KOPT-K1 (cell line): ENCODE data around the gene GSG1.
"Not testable (repeated sequence)": the region's sequence is repeated elsewhere in the genome, so short reads cannot be mapped to it uniquely, and the experiment has no call there.

Source experiments
- H3K27ac ChIP-seq: fragments of 200-600 bp; sonication (generic); 2 replicates; pipeline ENCODE4 v1.5.1; 2016; ENCODE audit warnings: antibody characterized with exemption, mild to moderate bottlenecking, low read depth, low read length; ENCODE audit not compliant: poor library complexity, severe bottlenecking
- H3K36me3 ChIP-seq: fragments of 200-600 bp; sonication (generic); 2 replicates; pipeline ENCODE4 v1.5.1; 2017; ENCODE audit warnings: antibody characterized with exemption, mild to moderate bottlenecking, low read length, moderate library complexity; ENCODE audit not compliant: insufficient read depth
- H3K9me3 ChIP-seq: fragments of 200-600 bp; sonication (generic); 2 replicates; pipeline ENCODE4 v1.5.1; 2017; ENCODE audit warnings: antibody characterized with exemption, low read length, mild to moderate bottlenecking; ENCODE audit not compliant: insufficient read depth, poor library complexity, severe bottlenecking

The GSG1 gene

DNA sequence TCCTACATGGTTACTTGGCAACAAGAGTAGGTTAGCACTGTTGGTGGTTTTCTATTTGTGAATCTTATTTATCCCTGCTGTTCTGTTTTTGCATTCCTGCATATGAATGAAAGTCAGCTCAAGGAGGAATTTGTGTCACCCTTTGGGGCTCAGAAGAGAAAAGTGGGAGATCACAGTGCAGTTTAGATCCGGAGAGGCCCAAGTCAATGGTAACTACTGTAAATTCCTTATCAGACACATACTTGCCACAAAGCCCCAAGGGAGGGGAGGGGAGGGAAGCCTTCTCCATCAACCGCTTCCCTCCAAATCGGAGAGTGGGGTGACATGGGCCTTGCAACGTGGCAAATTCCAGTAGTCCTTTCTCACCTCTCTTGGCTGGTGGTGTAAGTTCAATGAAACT lies 15.0 kb downstream of the GSG1 start:
- Histone ChIP-seq H3K36me3 (no peaks in the 10 kb centered on the region), H3K27ac (no peak overlapping the region), H3K9me3 (no peaks in the 10 kb centered on the region)

GRCh38 chr12:13087766-13088165 lies 15.7 kb downstream of the GSG1 start:
- no peaks in the 10 kb centered on the region for H3K36me3 ChIP-seq
- no peaks in the 10 kb centered on the region for H3K9me3 ChIP-seq
- no peak overlapping the region for H3K27ac ChIP-seq

DNA sequence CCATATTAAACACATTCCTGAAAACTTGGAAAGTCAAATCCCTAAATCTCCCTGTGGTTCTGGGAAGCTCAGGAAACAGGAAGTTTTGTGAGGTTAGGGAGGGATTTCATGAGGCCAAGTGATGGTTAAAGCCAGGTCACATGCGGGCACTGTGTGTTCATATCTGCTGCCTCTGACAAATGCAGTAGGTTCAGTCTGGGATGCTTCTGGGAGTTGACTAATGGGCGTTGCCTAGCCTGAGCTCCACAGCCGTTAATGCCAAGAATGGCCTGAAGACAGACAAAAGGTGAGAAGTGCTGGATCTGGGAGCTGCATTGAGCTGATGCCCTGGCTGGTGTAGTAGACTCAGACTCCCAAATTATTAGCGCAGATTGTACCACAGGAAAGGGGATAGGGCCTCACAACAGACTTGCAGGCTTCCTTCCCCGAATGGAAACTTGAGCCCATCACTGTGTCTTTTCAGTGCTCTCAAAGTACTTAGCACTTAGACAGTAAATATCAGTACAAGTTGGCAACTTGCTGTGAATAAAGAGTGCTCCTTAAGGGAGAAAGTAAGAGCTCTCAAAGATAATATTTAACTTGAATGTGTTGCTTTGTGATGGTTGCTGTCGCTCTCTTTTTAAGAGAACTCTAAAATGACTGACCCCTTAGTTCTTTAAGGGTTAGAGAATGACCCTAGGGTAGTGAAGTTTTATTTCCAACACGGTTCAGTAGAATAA lies 17.3 kb downstream of the GSG1 start:
- H3K27ac ChIP-seq, result no peak overlapping the region
- no peaks in the 10 kb centered on the region for H3K36me3 ChIP-seq
- H3K9me3 ChIP-seq, result no peaks in the 10 kb centered on the region

DNA sequence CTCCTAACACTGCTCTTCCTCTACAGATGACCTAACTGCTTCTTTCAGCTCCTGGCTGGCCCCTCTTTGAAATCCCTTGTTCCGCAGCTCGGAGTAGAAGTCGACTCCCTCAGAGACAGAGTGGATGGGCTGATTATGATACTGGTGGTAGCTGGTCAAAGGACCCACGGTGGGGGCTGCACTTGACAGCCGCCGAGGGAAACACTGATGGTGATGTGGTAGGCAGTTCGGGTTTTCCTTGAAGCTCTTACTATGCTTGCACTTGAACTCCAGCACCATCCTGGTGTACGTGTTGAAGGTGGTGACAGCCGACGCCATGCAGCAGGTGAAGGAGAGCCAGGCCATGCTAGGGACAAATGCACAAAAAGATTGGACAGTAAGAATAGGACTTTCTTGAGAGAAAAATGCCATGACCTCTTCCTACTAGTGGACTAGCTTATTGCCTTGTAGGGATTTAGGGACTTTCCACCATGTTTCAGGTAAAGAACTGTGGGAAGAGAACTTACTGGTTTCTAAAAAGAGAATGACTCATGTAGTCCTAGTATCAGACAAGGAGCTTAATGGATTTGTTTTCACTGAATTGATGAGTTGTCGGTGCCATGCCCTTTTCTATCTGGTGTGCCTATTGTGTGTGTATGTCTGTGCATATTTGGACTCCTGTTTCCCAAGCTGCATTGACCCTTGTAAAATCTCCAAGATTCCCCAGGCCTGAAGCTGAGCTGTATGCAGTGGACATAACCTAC lies 18.4 kb downstream of the GSG1 start:
- Histone ChIP-seq H3K27ac (no peak overlapping the region), H3K9me3 (no peaks in the 10 kb centered on the region), H3K36me3 (no peaks in the 10 kb centered on the region)

DNA sequence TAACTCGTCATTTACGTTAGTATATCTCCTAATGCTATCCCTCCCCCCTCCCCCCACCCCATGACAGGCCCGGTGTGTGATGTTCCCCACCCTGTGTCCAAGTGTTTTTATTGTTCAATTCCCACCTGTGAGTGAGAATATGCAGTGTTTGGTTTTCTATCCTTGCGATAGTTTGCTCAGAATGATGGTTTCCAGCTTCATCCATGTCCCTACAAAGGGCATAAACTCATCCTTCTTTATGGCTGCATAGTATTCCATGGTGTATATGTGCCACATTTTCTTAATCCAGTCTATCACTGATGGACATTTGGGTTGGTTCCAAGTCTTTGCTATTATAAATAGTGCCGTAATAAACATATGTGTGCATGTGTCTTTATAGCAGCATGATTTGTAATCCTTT lies 19.8 kb downstream of the GSG1 start:
- H3K36me3 ChIP-seq, H3K9me3 ChIP-seq, H3K27ac ChIP-seq: not testable (repeated sequence)

DNA sequence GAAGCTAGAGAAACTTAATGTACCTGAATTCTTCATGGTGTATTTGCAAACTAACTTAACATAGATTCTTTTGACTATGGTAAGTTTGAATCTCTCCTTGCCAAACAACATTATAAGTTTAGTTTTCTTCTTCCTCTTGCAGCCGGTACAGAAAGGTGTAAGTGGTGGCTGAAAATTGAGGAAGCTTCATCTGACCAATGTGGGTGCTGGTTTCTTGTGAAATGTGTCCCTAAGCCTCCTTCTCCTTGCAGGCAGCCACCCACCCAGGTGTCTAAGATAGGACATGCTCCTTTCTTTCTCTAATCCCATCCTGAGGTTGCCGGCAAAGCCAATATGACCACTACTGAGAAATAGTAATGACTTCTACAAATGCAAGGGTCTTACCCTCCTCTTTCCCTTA lies 20.6 kb downstream of the GSG1 start:
- Histone ChIP-seq H3K27ac (no peak overlapping the region), H3K36me3 (no peaks in the 10 kb centered on the region), H3K9me3 (no peaks in the 10 kb centered on the region)

DNA sequence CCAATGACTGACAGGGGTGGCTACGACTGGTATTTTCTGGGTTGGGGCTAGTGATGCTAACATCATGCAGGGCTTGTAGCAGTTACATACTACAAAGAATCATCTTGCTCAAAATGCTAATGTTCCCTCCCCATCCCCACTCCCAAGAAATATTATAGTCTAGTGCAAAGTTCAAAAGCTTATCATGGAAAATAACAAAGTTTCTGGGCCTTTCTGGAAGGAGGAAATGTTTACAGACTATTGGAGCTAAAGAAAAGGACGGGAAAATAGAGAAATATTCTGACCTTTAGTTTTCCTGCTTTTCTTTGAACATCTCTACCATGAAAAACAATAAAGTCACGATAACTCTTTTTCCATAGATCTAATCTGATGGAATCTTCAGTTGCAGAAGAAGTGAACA lies 23.2 kb downstream of the GSG1 start:
- no peak overlapping the region for H3K27ac ChIP-seq
- no peaks in the 10 kb centered on the region for H3K36me3 ChIP-seq

DNA sequence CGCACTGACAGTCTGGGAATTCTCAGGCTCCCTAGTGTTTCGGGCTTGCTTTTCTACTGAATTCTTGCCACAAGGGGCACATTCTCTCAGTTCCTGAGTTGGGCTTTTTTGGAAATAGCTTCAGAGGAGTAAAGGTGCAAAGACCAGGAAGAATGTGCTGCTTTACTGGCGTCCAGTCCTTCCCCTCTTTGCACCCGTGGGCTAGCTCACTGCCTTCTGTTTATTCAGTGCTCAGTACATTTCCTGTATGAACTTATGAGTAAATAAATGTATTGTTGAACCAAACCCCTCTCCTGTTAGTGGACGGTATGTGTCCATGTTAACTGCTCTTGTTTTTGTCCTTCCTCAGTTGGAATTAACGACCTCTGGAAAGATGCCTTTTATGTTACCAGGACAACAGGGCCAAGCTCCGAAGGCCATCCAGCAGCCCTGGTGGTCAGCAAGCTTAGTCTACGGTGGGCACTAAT lies 24.0 kb downstream of the GSG1 start:
- Histone ChIP-seq H3K36me3 (no peaks in the 10 kb centered on the region), H3K27ac (no peak overlapping the region), H3K9me3 (no peaks in the 10 kb centered on the region)

More for the DNA sequence above, 23.2 kb downstream of the GSG1 start:
- no peaks in the 10 kb centered on the region for H3K9me3 ChIP-seq

DNA sequence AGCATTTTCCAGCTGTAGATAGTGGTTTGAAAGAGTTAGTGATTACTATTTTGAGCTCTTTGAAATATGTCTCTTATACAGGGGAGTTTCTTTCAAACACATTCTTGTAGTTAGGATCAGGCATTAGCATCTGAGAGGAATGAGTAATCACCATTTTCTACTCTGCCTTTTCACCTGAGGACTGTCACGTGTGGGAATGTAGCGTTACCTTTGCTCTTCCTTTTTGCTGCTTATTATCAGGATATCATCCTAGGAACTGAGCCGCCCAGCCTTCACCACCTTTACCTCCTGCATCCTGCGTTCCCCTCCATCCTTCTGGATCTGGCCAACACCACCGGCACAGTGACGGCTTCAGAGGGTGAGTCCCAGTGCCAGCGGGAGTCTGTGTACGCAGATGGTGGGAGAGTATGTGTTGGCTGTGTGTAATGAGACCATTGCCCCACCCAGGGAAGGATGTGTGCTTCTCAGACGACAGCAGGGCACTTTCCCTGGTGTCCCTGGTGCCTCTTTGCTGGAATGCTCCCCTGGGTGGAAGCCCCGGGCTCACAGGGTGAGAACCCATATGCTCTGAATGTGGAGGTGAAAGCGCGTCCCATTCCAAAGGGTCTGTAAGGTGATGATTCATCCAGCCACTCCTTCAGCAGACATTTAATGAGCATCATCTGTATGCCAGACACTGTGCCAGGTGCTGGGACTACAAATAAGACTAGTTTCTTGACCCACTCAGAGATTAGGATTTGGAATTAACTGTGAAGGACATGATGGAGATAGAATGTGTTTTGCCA lies 27.5 kb downstream of the GSG1 start:
- Histone ChIP-seq H3K9me3 (no peaks in the 10 kb centered on the region), H3K36me3 (no peaks in the 10 kb centered on the region), H3K27ac (no peak overlapping the region)

GRCh38 chr12:13075118-13075480 lies 28.4 kb downstream of the GSG1 start:
- Histone ChIP-seq H3K9me3 (no peaks in the 10 kb centered on the region), H3K36me3 (no peaks in the 10 kb centered on the region), H3K27ac (no peak overlapping the region)

DNA sequence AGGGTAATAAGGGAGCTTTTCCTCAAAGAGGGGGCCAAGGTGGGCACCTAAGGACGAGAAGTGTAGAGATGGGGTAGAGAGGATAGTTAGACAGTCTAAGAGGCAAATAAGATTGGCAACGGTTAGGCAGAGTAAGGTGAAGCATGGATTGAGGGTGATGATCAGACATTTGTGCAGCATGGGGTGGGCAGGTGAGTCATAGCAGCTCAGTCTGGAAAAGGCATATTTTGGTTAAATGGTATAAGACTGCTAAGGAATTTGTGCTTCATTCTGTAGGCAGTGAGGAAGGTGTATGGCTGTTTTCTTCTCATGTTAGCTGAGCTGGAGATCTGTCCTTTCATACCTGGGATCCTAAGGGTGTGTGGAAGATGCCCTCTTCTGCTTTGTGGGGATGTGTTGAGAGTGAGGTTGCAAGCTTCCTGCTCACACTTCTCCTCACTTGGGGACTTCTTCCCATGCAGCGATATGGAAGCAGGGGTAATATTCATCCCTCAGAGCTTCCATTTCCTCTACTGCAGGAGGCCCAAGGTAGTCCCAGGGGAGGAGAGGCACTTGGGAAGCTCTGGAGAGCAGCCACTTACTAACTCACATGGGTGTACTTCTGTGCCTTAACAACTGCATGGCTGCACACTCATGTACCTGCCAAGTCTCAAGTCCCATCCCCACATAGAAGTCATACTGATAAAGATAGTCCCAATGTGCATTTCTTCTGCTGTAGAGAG lies 28.9 kb downstream of the GSG1 start:
- no peaks in the 10 kb centered on the region for H3K36me3 ChIP-seq

DNA sequence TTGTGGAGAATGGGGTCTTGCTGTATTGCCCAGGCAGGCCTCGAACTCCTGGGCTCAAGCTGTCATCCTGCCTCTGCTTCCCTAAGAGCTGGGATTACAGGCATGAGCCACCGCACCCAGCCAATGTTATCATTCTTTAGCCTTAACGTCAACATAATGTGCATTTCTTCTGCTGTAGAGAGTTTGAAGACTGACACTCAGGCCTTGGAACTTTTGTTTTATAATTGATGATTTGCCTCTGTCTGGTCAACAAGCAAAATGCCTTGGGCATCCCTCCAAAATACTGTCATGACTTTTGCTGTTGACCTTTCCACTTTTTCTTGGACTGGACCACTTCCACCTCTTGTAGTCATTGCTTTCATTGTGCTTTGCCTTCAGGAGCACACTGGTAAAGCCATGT lies 30.3 kb downstream of the GSG1 start:
- no peaks in the 10 kb centered on the region for H3K9me3 ChIP-seq
- H3K27ac ChIP-seq, result no peak overlapping the region
- no peaks in the 10 kb centered on the region for H3K36me3 ChIP-seq

More for the DNA sequence above, 28.9 kb downstream of the GSG1 start:
- Histone ChIP-seq H3K27ac (no peak overlapping the region), H3K9me3 (no peaks in the 10 kb centered on the region)

GRCh38 chr12:13071305-13072280 lies 31.9 kb downstream of the GSG1 start:
- H3K9me3 ChIP-seq, result no peaks in the 10 kb centered on the region
- no peak overlapping the region for H3K27ac ChIP-seq
- no peaks in the 10 kb centered on the region for H3K36me3 ChIP-seq

- Histone ChIP-seq H3K36me3 (no peaks in the 10 kb centered on the region), H3K27ac (no peak overlapping the region), H3K9me3 (no peaks in the 10 kb centered on the region)
These were observed 34.1 kb downstream of the GSG1 start for GRCh38 chr12:13069380-13069779.
